Neural cell (in vitro differentiated cells): ENCODE data around the gene TBC1D3B. TPM values are rescaled to one million over a fixed set of nuclear protein-coding genes. Genes with fewer than 3 reads are reported as not detected.

ENCODE experiments used
- H2AFZ ChIP-seq: fragments of 200-600, 300-800 bp; sonication (generic), shearing (Covaris generic); 2 replicates; pipeline ENCODE4 v1.6.0; 2014; ENCODE audit warnings: low read depth, mild to moderate bottlenecking, antibody characterized with exemption, low read length, moderate library complexity
- H3F3A ChIP-seq: fragments of 200-600 bp; shearing (Covaris generic); 2 replicates; pipeline ENCODE4 v1.6.1; 2016; ENCODE audit warnings: mild to moderate bottlenecking, moderate library complexity, mixed read lengths, antibody characterized with exemption, low read length; ENCODE audit not compliant: insufficient read depth, poor library complexity, severe bottlenecking
- H3K27ac ChIP-seq: fragments of 200-600, 300-800 bp; sonication (generic), shearing (Covaris generic); 2 replicates; pipeline ENCODE4 v1.5.1; 2014; ENCODE audit warnings: mild to moderate bottlenecking, low read length, moderate library complexity
- H3K27me3 ChIP-seq: fragments of 300-800, 200-600 bp; sonication (generic), shearing (Covaris generic); 2 replicates; pipeline ENCODE4 v1.6.0; 2014; ENCODE audit warnings: mild to moderate bottlenecking, low read depth, low read length, moderate library complexity; ENCODE audit not compliant: insufficient read depth
- H3K36me3 ChIP-seq: fragments of 300-800, 200-600 bp; sonication (generic), shearing (Covaris generic); 2 replicates; pipeline ENCODE4 v1.5.1; 2014; ENCODE audit warnings: mild to moderate bottlenecking, antibody characterized with exemption, low read length, moderate library complexity; ENCODE audit not compliant: insufficient read depth
- H3K4me2 ChIP-seq: fragments of 300-800, 200-600 bp; sonication (generic), shearing (Covaris generic); 2 replicates; pipeline ENCODE4 v1.6.0; 2014; ENCODE audit warnings: mild to moderate bottlenecking, low read length
- H3K4me3 ChIP-seq: fragments of 300-800, 200-600 bp; sonication (generic), shearing (Covaris generic); 2 replicates; pipeline ENCODE4 v1.5.1; 2014; ENCODE audit warnings: mild to moderate bottlenecking, low read length, moderate library complexity
- H3K79me2 ChIP-seq: fragments of 200-600 bp; shearing (Covaris generic); replicated peaks from 2 replicates; pipeline ENCODE4 v1.6.0; 2014; ENCODE audit warnings: mild to moderate bottlenecking, low read length, moderate library complexity; ENCODE audit not compliant: insufficient read depth
- H3K9ac ChIP-seq: fragments of 300-800, 200-600 bp; sonication (generic), shearing (Covaris generic); 2 replicates; pipeline ENCODE4 v1.6.1; 2016; ENCODE audit warnings: mild to moderate bottlenecking, low read length, mixed read lengths
- H3K9me2 ChIP-seq: fragments of 200-600 bp; shearing (Covaris generic); 2 replicates; pipeline ENCODE4 v1.6.1; 2016; ENCODE audit warnings: mild to moderate bottlenecking, low read length, mixed read lengths; ENCODE audit not compliant: insufficient read depth
- H3K9me3 ChIP-seq: fragments of 200-600, 300-800 bp; sonication (generic), shearing (Covaris generic); 2 replicates; pipeline ENCODE4 v1.6.1; 2016; ENCODE audit warnings: mild to moderate bottlenecking, mixed run types, low read length, moderate library complexity, mixed read lengths
- H4K20me1 ChIP-seq: fragments of 200-600 bp; shearing (Covaris generic); 2 replicates; pipeline ENCODE4 v1.6.1; 2016; ENCODE audit warnings: mild to moderate bottlenecking, mixed run types; ENCODE audit not compliant: insufficient read depth
- EP300 ChIP-seq: fragments of 450-650 bp; conservative IDR thresholded peaks from 2 replicates; pipeline ENCODE4 v1.6.1; 2014; ENCODE audit warnings: antibody characterized with exemption, mild to moderate bottlenecking, moderate library complexity; ENCODE audit not compliant: poor library complexity, severe bottlenecking
- EZH2 ChIP-seq: fragments of 200-600, 300-800 bp; shearing (Covaris generic), sonication (generic); IDR thresholded peaks from 2 replicates; pipeline ENCODE4 v1.6.1; 2014; ENCODE audit warnings: antibody characterized with exemption, low read length, borderline replicate concordance, mild to moderate bottlenecking; ENCODE audit not compliant: insufficient read depth, poor library complexity, severe bottlenecking
- MXI1 ChIP-seq: fragments of 450-650 bp; conservative IDR thresholded peaks from 2 replicates; pipeline ENCODE4 v1.6.1; 2014; ENCODE audit warnings: antibody characterized with exemption, mild to moderate bottlenecking; ENCODE audit not compliant: poor library complexity, severe bottlenecking
- POLR2AphosphoS5 ChIP-seq: IDR thresholded peaks from 2 replicates; pipeline ENCODE4 v1.6.1; 2012
- RAD21 ChIP-seq: fragments of 450-650 bp; conservative IDR thresholded peaks from 2 replicates; pipeline ENCODE4 v1.6.1; 2014; ENCODE audit warnings: antibody characterized with exemption, mild to moderate bottlenecking, moderate library complexity
- SMC3 ChIP-seq: fragments of 450-650 bp; conservative IDR thresholded peaks from 2 replicates; pipeline ENCODE4 v1.6.1; 2014; ENCODE audit warnings: antibody characterized with exemption, mild to moderate bottlenecking, moderate library complexity; ENCODE audit not compliant: poor library complexity
- TAF1 ChIP-seq: IDR thresholded peaks from 2 replicates; pipeline ENCODE4 v1.6.1; 2012; ENCODE audit warnings: low read depth
- polyA plus RNA-seq: library from polyadenylated mRNA; depleted of rRNA; stranded (reverse); fragments of >200 nt; gene quantifications from 2 replicates; pipeline ENCODE4 v1.2.3, GENCODE V29; 2014
- TF ChIP-seq, protein P1 (sequence below): IDR thresholded peaks from 2 replicates; pipeline ENCODE4 v1.6.1; 2012; ENCODE audit warnings: borderline replicate concordance
- TF ChIP-seq, protein P2 (sequence below): fragments of 450-650 bp; IDR thresholded peaks from 2 replicates; pipeline ENCODE4 v1.5.1; 2014; ENCODE audit warnings: antibody characterized with exemption, mild to moderate bottlenecking, moderate library complexity; ENCODE audit not compliant: poor library complexity, severe bottlenecking

TBC1D3B gene
- polyA plus RNA-seq, 1 donor from 2014 or later: 9.8 TPM

DNA sequence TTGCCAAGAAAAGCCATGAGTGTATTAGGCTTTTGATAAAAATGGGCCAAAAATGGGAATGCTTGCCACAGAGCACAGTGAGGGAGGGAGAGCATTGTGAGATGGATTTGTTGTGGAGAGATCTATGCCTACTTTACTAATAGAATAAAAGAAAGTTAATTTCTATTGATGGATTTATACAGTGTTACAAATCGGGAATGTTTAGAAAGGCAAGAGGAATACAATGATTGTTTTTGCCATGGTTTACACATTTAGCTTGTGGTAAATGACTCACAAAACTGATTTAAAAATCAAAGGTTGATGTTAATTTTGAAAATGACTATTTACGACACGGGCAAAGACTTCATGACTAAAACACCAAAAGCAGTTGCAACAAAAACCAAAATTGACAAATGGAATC lies 56.2 kb downstream of the TBC1D3B start:
- no peaks in the 10 kb centered on the region for H4K20me1 ChIP-seq
- H3K79me2 ChIP-seq: no peaks in the 10 kb centered on the region
- H3K4me2 ChIP-seq: no peak overlapping the region
- no peaks in the 10 kb centered on the region for H3K9me3 ChIP-seq
- no peaks in the 10 kb centered on the region for H3K36me3 ChIP-seq
- no peak overlapping the region for H3K4me3 ChIP-seq
- H3K27ac ChIP-seq: no peak overlapping the region
- H3F3A ChIP-seq: no peaks in the 10 kb centered on the region
- no peaks in the 10 kb centered on the region for H3K27me3 ChIP-seq
- TF ChIP-seq TAF1 (no peak), POLR2AphosphoS5 (no peak)
- no peak overlapping the region for H2AFZ ChIP-seq
- H3K9ac ChIP-seq: no peak overlapping the region
- H3K9me2 ChIP-seq: no peaks in the 10 kb centered on the region

DNA sequence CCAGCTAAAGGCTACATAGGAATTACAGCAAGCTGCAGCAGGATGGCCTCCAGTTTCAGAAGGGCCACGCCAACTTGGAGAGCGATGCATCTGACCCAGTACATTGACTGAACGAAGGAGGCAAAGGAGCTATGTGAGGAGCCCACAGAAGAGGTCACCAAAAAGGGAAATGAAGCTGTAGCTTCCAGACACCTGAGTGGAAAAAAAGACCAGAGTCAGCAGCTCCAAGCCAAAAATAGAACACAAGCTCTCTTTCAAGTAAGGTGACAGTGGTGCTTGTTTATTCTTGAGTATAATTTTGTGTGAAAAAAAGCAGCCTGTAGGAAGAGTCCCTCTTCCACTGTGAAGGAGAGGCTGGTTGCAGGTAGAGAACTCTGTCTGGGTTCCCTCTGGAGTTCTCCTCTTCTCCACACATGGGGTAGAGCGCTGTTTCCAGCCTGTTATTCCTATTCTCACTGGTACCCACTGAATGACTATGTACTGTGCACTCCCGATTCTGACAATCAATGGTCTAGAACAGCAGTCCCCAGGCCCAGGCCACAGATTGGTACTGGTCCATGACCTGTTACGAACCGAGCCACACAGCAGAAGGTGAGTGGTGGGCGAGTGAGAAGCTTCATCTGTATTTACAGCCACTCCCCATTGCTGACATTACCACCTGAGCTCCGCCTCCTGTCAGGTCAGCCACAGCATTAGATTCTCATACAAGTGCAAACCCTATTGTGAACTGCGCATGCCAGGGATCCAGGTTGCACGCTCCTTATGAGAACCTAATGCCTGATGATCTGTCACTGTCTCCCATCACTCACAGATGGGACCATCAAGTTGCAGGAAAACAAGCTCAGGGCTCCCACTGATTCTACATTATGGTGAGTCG lies 57.7 kb downstream of the TBC1D3B start:
- TF ChIP-seq SMC3 (no peak), MXI1 (no peak), EP300 (no peak), POLR2AphosphoS5 (no peak)
- TF ChIP-seq, protein P1, sequence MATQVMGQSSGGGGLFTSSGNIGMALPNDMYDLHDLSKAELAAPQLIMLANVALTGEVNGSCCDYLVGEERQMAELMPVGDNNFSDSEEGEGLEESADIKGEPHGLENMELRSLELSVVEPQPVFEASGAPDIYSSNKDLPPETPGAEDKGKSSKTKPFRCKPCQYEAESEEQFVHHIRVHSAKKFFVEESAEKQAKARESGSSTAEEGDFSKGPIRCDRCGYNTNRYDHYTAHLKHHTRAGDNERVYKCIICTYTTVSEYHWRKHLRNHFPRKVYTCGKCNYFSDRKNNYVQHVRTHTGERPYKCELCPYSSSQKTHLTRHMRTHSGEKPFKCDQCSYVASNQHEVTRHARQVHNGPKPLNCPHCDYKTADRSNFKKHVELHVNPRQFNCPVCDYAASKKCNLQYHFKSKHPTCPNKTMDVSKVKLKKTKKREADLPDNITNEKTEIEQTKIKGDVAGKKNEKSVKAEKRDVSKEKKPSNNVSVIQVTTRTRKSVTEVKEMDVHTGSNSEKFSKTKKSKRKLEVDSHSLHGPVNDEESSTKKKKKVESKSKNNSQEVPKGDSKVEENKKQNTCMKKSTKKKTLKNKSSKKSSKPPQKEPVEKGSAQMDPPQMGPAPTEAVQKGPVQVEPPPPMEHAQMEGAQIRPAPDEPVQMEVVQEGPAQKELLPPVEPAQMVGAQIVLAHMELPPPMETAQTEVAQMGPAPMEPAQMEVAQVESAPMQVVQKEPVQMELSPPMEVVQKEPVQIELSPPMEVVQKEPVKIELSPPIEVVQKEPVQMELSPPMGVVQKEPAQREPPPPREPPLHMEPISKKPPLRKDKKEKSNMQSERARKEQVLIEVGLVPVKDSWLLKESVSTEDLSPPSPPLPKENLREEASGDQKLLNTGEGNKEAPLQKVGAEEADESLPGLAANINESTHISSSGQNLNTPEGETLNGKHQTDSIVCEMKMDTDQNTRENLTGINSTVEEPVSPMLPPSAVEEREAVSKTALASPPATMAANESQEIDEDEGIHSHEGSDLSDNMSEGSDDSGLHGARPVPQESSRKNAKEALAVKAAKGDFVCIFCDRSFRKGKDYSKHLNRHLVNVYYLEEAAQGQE: no peak
- Histone ChIP-seq H3K36me3 (no peaks in the 10 kb centered on the region), H4K20me1 (no peaks in the 10 kb centered on the region), H3K79me2 (no peaks in the 10 kb centered on the region), H3K4me2 (no peak overlapping the region), H3F3A (no peaks in the 10 kb centered on the region), H3K27ac (no peak overlapping the region), H3K4me3 (no peak overlapping the region), H3K9me2 (no peaks in the 10 kb centered on the region), H3K9ac (no peak overlapping the region), H2AFZ (no peak overlapping the region), H3K27me3 (no peaks in the 10 kb centered on the region), H3K9me3 (no peaks in the 10 kb centered on the region)

DNA sequence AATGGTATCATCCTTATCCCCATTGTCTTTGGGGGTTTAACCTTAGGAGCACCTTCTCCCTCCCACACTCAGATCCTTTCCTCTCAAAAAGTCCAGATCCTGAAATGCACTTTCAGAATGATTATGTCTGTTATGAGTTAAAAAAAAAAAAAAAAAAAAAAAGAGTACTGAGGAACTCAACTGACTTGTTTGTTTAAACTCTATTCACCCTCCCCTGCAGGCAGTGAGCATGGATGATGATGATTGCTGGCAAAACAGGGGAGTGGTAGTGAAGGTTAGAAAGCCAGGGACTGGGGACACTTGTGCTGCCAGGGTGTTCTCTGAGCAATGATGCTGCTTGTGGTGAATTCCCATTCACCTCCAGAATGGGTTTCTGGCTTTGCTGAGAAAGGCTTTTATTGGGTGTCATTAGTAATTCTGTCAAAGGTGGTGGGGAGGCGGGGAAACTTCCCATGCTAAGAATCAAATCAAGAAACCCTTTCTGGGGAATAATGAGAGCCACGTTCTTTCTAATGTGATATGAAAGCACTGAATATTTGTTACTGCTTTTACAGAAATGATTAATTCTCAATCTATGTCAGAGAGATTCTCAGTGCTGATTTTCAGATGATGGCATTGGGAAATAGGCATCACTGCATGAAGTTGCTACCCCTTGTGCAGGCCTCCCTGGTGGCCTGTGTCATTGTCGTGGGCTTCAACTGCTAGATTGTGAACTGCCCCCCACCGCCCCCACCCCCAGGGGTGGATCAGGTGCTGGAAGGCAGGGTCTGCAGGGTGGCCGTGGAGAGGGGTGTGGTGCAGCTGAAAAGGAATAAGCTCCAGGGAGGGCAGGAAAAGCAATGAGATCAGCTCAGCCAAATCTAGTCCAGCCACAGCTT lies 58.7 kb downstream of the TBC1D3B start:
- TF ChIP-seq, protein P2, sequence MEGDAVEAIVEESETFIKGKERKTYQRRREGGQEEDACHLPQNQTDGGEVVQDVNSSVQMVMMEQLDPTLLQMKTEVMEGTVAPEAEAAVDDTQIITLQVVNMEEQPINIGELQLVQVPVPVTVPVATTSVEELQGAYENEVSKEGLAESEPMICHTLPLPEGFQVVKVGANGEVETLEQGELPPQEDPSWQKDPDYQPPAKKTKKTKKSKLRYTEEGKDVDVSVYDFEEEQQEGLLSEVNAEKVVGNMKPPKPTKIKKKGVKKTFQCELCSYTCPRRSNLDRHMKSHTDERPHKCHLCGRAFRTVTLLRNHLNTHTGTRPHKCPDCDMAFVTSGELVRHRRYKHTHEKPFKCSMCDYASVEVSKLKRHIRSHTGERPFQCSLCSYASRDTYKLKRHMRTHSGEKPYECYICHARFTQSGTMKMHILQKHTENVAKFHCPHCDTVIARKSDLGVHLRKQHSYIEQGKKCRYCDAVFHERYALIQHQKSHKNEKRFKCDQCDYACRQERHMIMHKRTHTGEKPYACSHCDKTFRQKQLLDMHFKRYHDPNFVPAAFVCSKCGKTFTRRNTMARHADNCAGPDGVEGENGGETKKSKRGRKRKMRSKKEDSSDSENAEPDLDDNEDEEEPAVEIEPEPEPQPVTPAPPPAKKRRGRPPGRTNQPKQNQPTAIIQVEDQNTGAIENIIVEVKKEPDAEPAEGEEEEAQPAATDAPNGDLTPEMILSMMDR: no peak
- TF ChIP-seq TAF1: no peak
- TF ChIP-seq SMC3: no peak
- no peak for TF ChIP-seq MXI1
- TF ChIP-seq POLR2AphosphoS5: no peak
- no peak for TF ChIP-seq RAD21
- no peak for TF ChIP-seq EZH2
- TF ChIP-seq, protein P1: no peak
- TF ChIP-seq EP300: no peak
- no peaks in the 10 kb centered on the region for H3F3A ChIP-seq

More for the DNA sequence above, 58.7 kb downstream of the TBC1D3B start:
- H3K9ac ChIP-seq: no peak overlapping the region
- no peak overlapping the region for H3K27ac ChIP-seq
- no peaks in the 10 kb centered on the region for H4K20me1 ChIP-seq
- no peaks in the 10 kb centered on the region for H3K9me3 ChIP-seq
- H3K9me2 ChIP-seq: no peaks in the 10 kb centered on the region
- H2AFZ ChIP-seq: no peak overlapping the region
- no peaks in the 10 kb centered on the region for H3K79me2 ChIP-seq
- no peak overlapping the region for H3K4me3 ChIP-seq
- H3K36me3 ChIP-seq: no peaks in the 10 kb centered on the region
- no peaks in the 10 kb centered on the region for H3K27me3 ChIP-seq
- no peak overlapping the region for H3K4me2 ChIP-seq
